Colonic mucosa (tissue), 4 donors: ENCODE results near the gene ZSWIM4. TPM values are rescaled to one million over a fixed set of nuclear protein-coding genes. Genes with fewer than 3 reads are reported as not detected.
"Not testable (repeated sequence)": the region's sequence is repeated elsewhere in the genome, so short reads cannot be mapped to it uniquely, and the experiment has no call there.

ENCODE experiments used
- DNase-seq: peaks from one replicate; pipeline ENCODE4 v3.0.0-alpha.2; 2020
- H3K27ac ChIP-seq: fragments of 200-600 bp; one replicate; pipeline ENCODE4 v1.8.0; 2021
- H3K27me3 ChIP-seq: fragments of 200-600 bp; one replicate; pipeline ENCODE4 v1.8.0; 2021
- H3K36me3 ChIP-seq: fragments of 200-600 bp; one replicate; pipeline ENCODE4 v1.8.0; 2021
- H3K4me1 ChIP-seq: fragments of 200-600 bp; one replicate; pipeline ENCODE4 v1.8.0; 2021; ENCODE audit warnings: mild to moderate bottlenecking
- H3K4me3 ChIP-seq: fragments of 200-600 bp; one replicate; pipeline ENCODE4 v1.8.0; 2021
- H3K9ac ChIP-seq, 2 donors: one replicate each; pipeline ENCODE4 v1.7.0; 2013; ENCODE audit warnings: control low read depth in 2 of 2, low read depth in 2 of 2, low read length in 2 of 2
- H3K9me3 ChIP-seq: fragments of 200-600 bp; one replicate; pipeline ENCODE4 v1.8.0; 2021
- intact Hi-C: fragments of 100-400 bp; cut with DNase I; formaldehyde crosslinking; loops from one replicate; pipeline ENCODE4 v1.14.1; 2022
- total RNA-seq, 2 donors: library from RNA; stranded (reverse); fragmentation: NEBNext Ultra II Directional in 1 of 2; extraction: Animal tissue kit (Norgen Biotek cat#: 25700) in 1 of 2; gene quantifications; one replicate each; pipeline ENCODE4 v1.2.1, GENCODE V29; 2021
- TF ChIP-seq, protein P1 (sequence below): fragments of 200-600 bp; IDR thresholded peaks from one replicate; pipeline ENCODE4 v1.8.0; 2022; ENCODE audit warnings: antibody characterized with exemption, mild to moderate bottlenecking
- donor health status: healthy.
- donor health status: DM: no; HTN: no; CAD: no.
- donor health status: DM: no; HTN: no; CAD: no.

ZSWIM4 gene
- total RNA-seq, 2 donors from 2014 or later: 2.9 to 4.3 TPM

DNA sequence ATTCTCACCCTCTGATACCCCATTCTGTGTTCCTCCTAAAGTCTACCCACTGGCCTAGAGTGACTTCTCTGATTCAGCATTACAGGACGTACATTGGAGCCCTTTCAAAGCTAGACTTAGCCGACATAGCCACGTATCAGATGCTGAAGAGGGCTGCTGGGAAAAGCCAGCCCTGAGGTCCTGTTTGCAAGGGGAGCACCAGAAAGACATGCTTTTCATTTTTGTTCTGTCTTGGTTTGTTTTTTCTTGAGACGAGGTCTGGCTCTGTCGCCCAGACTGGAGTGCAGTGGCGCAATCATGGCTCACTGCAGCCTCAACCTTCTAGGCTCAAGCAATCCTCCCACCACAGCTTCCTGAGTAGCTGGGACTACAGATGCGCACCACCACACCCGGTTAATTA is 6.3 kb upstream of the ZSWIM4 start:
- Histone ChIP-seq H3K36me3 (no peaks in the 10 kb centered on the region), H3K4me3 (no peak overlapping the region), H3K9me3 (no peaks in the 10 kb centered on the region), H3K4me1 (no peaks in the 10 kb centered on the region), H3K27ac (peak overlapping the region; percentile 18), H3K27me3 (no peaks in the 10 kb centered on the region), H3K9ac (no peak overlapping the region)
- DNase-seq: no peak
- intact Hi-C loops: no loop called here
- TF ChIP-seq, protein P1, sequence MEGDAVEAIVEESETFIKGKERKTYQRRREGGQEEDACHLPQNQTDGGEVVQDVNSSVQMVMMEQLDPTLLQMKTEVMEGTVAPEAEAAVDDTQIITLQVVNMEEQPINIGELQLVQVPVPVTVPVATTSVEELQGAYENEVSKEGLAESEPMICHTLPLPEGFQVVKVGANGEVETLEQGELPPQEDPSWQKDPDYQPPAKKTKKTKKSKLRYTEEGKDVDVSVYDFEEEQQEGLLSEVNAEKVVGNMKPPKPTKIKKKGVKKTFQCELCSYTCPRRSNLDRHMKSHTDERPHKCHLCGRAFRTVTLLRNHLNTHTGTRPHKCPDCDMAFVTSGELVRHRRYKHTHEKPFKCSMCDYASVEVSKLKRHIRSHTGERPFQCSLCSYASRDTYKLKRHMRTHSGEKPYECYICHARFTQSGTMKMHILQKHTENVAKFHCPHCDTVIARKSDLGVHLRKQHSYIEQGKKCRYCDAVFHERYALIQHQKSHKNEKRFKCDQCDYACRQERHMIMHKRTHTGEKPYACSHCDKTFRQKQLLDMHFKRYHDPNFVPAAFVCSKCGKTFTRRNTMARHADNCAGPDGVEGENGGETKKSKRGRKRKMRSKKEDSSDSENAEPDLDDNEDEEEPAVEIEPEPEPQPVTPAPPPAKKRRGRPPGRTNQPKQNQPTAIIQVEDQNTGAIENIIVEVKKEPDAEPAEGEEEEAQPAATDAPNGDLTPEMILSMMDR: no peak

DNA sequence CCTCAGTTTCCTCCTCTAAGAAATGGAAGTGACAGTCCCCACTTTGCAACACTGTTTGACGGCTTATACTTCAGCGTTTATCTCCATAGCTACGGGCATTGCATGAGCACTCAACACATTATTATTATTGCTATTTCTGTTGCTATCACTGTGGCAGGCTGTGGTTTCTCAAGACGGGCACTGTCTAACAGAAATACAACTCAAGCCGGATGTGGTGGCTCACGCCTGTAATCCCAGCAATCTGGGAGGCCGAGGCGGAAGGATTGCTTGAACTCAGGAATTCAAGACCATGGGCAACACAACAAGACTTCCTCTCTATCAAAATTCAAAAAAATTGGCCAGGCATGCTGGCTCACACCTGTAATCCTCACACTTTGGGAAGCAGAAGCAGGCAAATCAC is 4.9 kb upstream of the ZSWIM4 start:
- no peaks in the 10 kb centered on the region for H3K4me1 ChIP-seq
- H3K27me3 ChIP-seq: no peaks in the 10 kb centered on the region

DNA sequence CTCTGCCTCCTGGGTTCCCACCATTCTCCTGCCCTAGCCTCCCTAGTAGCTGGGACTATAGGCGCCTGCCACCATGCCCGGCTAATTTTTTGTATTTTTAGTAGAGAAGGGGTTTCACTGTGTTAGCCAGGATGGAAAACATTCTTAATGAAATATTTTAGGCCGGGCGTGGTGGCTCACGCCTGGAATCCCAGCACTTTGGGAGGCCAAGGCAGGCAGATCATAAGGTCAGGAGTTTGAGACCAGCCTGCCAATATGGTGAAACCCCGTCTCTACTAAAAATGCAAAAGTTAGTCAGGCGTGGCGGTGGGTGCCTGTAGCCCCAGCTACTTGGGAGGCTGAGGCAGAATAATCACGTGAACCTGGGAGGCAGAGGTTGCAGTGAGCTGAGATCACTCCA is 1.9 kb upstream of the ZSWIM4 start:
- H3K36me3 ChIP-seq, DNase-seq, intact Hi-C loops, H3K4me3 ChIP-seq, H3K27ac ChIP-seq, H3K27me3 ChIP-seq, H3K9me3 ChIP-seq, H3K9ac ChIP-seq, H3K4me1 ChIP-seq: not testable (repeated sequence)

More for the DNA sequence above, 4.9 kb upstream of the ZSWIM4 start:
- H3K9me3 ChIP-seq: no peaks in the 10 kb centered on the region
- no peak for DNase-seq
- no peak overlapping the region for H3K27ac ChIP-seq
- intact Hi-C loops: no loop called here
- H3K9ac ChIP-seq: no peak overlapping the region
- H3K4me3 ChIP-seq: no peak overlapping the region
- TF ChIP-seq, protein P1: no peak
- no peaks in the 10 kb centered on the region for H3K36me3 ChIP-seq

DNA sequence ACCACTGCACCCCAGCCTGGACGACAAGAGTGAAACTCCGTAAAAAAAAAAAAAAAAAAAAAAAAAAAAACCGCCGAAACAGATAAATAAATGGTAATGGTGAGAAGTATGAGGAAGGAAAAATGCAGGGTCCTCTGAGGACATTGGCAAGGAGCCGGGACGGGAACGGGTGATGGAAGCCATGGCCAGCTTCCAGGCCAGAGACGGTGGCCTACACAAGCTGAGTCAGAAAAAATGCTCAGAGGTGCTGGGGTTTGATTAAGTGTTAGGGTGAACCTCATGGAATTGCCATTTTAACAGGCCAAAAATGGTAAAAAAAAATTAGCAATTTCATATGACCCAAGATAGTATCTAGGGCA is 866 bp upstream of the ZSWIM4 start:
- Histone ChIP-seq H3K4me1 (no peaks in the 10 kb centered on the region), H3K27me3 (no peaks in the 10 kb centered on the region), H3K9ac (peak overlapping the region; percentile 81 to 83), H3K4me3 (peak overlapping the region; percentile 69), H3K9me3 (no peaks in the 10 kb centered on the region), H3K27ac (peak overlapping the region; percentile 79), H3K36me3 (no peaks in the 10 kb centered on the region)
- DNase-seq: peak; percentile 64
- TF ChIP-seq, protein P1: no peak
- intact Hi-C loops: no loop called here

DNA sequence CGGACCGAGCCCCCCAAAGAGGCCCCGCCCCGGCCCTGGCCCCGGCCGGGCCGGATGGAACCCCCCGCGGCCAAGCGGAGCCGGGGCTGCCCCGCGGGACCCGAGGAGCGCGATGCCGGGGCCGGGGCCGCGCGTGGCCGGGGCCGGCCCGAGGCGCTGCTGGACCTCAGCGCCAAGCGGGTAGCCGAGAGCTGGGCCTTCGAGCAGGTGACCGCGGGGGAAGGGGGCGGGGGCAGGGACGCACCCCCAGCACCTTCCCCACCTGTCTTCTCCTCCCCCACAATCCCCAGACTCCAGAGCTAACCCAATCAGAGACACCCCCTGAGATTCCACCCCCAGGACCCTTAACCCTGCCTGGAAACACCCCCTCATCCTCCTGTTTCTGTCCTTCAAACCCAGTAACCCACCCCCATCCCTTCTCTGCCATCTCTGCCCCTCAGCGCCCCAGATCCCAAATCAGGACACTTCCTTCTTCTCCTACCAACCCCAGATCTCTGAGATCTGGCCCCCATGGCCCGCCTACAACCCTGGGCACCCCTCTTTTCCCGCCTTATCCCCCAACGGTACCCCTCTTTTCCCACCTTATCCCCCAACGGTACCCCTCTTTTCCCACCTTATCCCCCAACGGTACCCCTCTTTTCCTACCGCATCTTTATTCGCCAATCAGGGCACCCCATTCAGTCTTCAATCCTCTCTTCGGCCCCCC is 505 bp downstream of the ZSWIM4 start:
- Histone ChIP-seq H3K4me1 (no peaks in the 10 kb centered on the region), H3K9me3 (no peaks in the 10 kb centered on the region), H3K36me3 (no peaks in the 10 kb centered on the region), H3K9ac (peak overlapping the region; percentile 76 to 90), H3K4me3 (peak overlapping the region; percentile 69), H3K27ac (peak overlapping the region; percentile 74), H3K27me3 (no peaks in the 10 kb centered on the region)
- peak; percentile 32 for DNase-seq
- intact Hi-C loops: loop anchor here (5.0 kb wide), 1 partner anchor 37 kb away; no protein-coding TSS in a partner anchor
- TF ChIP-seq, protein P1: no peak

DNA sequence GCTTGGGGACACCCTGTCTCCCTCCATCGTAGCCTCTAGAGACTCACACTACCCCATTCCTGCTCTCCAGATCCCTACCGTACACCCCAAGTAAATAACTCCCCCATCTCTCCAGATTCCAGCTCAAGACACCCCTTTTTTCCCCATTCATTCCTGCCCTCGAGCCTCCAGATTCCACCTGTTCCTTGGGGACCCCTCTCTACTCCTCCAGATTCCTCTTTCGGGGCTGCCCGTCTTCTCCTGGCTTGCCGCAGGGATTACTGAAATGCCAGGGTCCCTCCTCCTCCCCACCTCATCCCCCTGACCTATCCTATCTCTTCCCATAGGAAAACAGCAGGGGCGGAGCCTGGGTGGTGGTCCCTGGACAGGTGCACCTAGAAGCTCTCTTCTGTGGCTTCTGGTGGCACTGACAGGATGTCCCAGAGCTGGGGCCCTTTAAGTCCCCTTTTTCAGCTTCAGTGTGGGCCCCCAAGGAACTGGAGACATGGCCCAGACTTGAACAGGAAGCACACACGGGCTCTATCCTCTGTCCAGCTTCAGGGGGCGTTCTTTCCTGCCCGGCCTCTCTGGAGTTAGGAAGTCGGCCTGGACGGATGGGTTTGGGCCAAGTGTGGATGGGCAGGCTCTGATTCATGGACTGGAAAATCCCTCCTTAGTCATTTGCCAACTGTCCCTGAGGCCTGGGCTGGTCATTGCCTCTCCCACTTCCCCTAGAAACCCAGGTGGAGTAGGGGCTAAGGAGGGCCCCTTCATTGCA is 1.2 kb downstream of the ZSWIM4 start:
- Histone ChIP-seq H3K27ac (peak overlapping the region; percentile 56), H3K36me3 (no peaks in the 10 kb centered on the region), H3K27me3 (no peaks in the 10 kb centered on the region), H3K9me3 (no peaks in the 10 kb centered on the region), H3K4me3 (peak overlapping the region; percentile 69), H3K4me1 (no peaks in the 10 kb centered on the region), H3K9ac (peak overlapping the region; percentile 8 to 76)
- TF ChIP-seq, protein P1: no peak
- DNase-seq: peak; percentile 51
- intact Hi-C loops: loop anchor here (5.0 kb wide), 1 partner anchor 36 kb away; no protein-coding TSS in a partner anchor
